HG03520 (cell line): ENCODE measurements around the gene SGIP1.
"Not testable (repeated sequence)": the region's sequence is repeated elsewhere in the genome, so short reads cannot be mapped to it uniquely, and the experiment has no call there.

Experiments used
- ATAC-seq: cut with Tn5 transposase; IDR thresholded peaks from one replicate; pipeline ENCODE4 v1.9.1; 2021; ENCODE audit warnings: mild to moderate bottlenecking, moderate library complexity; ENCODE audit not compliant: unreplicated experiment

The SGIP1 gene

GRCh38 chr1:66725885-66726665, 192.1 kb downstream of the SGIP1 start:
- peak; percentile 92 for ATAC-seq

GRCh38 chr1:66728021-66728420, 194.1 kb downstream of the SGIP1 start:
- no peak for ATAC-seq

GRCh38 chr1:66728716-66729115, 194.8 kb downstream of the SGIP1 start:
- ATAC-seq = not testable (repeated sequence)

GRCh38 chr1:66729119-66729518, 195.2 kb downstream of the SGIP1 start:
- ATAC-seq = no peak

GRCh38 chr1:66729523-66729922, 195.6 kb downstream of the SGIP1 start:
- ATAC-seq = no peak

- no peak for ATAC-seq
Measured at GRCh38 chr1:66730462-66730861, 196.5 kb downstream of the SGIP1 start.

- ATAC-seq = peak; percentile 87
Measured at GRCh38 chr1:66731170-66731865, 197.4 kb downstream of the SGIP1 start.

GRCh38 chr1:66732407-66733166, 198.6 kb downstream of the SGIP1 start:
- no peak for ATAC-seq

GRCh38 chr1:66733348-66734017, 199.5 kb downstream of the SGIP1 start:
- no peak for ATAC-seq

GRCh38 chr1:66734531-66734930, 200.6 kb downstream of the SGIP1 start:
- not testable (repeated sequence) for ATAC-seq

- ATAC-seq = no peak
Measured at GRCh38 chr1:66737836-66738235, 203.9 kb downstream of the SGIP1 start.

GRCh38 chr1:66739401-66740157, 205.6 kb downstream of the SGIP1 start:
- ATAC-seq = no peak

GRCh38 chr1:66745451-66745850, 211.5 kb downstream of the SGIP1 start:
- no peak for ATAC-seq

- ATAC-seq = no peak
Measured at GRCh38 chr1:66747501-66747900, 213.5 kb downstream of the SGIP1 start.

- no peak for ATAC-seq
Measured at GRCh38 chr1:66750577-66750976, 216.6 kb downstream of the SGIP1 start.

GRCh38 chr1:66751160-66751559, 217.2 kb downstream of the SGIP1 start:
- no peak for ATAC-seq

- no peak for ATAC-seq
Measured at GRCh38 chr1:66752000-66752592, 218.1 kb downstream of the SGIP1 start, which contains the start of gene DYNLT5. DYNLT5 (plus strand) TSS chr1:66752459; CDS start chr1:66754659, 2,200 bp downstream.

- ATAC-seq = no peak
Measured at GRCh38 chr1:66752671-66753371, 218.9 kb downstream of the SGIP1 start.

- ATAC-seq = peak; percentile 21
Measured at GRCh38 chr1:66757722-66758240, 223.8 kb downstream of the SGIP1 start.
